ENCODE data around the gene C6orf47.
A peak's percentile ranks its signal among the peaks of the same experiment; 100 is the strongest.

C6orf47 gene

GRCh38 chr6:31706599-31706998 is 46.0 kb upstream of the C6orf47 start, which contains the start of gene LY6G6F:
Gene LY6G6F (plus strand): TSS chr6:31706866. CDS start chr6:31706907, 41 bp downstream.
- Histone ChIP-seq H3K23ac (ENCODE audit: low read length) (no peak within 1 kb of the TSS), H3K36me3 (ENCODE audit: control insufficient read depth in 1 of 2, insufficient read depth in 2 of 2, low read length in 2 of 2) (no peaks in the 10 kb centered on the region), H3K9me3 (ENCODE audit: insufficient read depth, low read depth, low read length) (peaks cover 2% of the 10 kb centered on the region), H3K79me2 (ENCODE audit: control insufficient read depth, insufficient read depth, low read length, poor library complexity) (peaks cover 6% of the 10 kb centered on the region), H3K18ac (ENCODE audit: low read length) (no peak within 1 kb of the TSS), H2AK5ac (ENCODE audit: low read length) (no peak within 1 kb of the TSS), H3K79me1 (ENCODE audit: low read length) (peaks cover 6% of the 10 kb centered on the region), H3K4ac (ENCODE audit: low read depth, low read length) (no peak within 1 kb of the TSS), H3K9ac (ENCODE audit: low read length) (no peak within 1 kb of the TSS), H2BK120ac (ENCODE audit: insufficient read depth, low read length, poor library complexity) (no peak within 1 kb of the TSS), H4K8ac (ENCODE audit: low read depth, low read length) (no peak within 1 kb of the TSS), H4K12ac (ENCODE audit: low read depth, low read length) (no peak within 1 kb of the TSS), H3K4me3 (ENCODE audit: low read depth, low read length) (no peak within 1 kb of the TSS), H3K4me1 (ENCODE audit: control insufficient read depth in 1 of 2, insufficient read depth in 2 of 2, low read length in 2 of 2) (peaks cover 5 to 7% of the 10 kb centered on the region in 2 experiments), H4K91ac (ENCODE audit: low read depth, low read length) (no peak within 1 kb of the TSS), H2AFZ (ENCODE audit: insufficient read depth, low read length, poor library complexity) (no peak within 1 kb of the TSS), H2BK12ac (ENCODE audit: low read length) (no peak within 1 kb of the TSS), H2BK5ac (ENCODE audit: low read depth, low read length, poor library complexity) (no peak within 1 kb of the TSS), H3K27me3 (ENCODE audit: insufficient read depth, low read length) (no peaks in the 10 kb centered on the region), H3K14ac (ENCODE audit: low read length) (no peak within 1 kb of the TSS), H3K27ac (ENCODE audit: low read depth, low read length) (no peak within 1 kb of the TSS), H3K4me2 (ENCODE audit: low read length) (no peak within 1 kb of the TSS)
- no peak for DNase-seq
- no CpG with 5 or more reads among the region's 3 CpGs for WGBS (ENCODE audit: extremely low coverage, insufficient coverage, insufficient read length)

- no peak overlapping the region for H3K23ac ChIP-seq (ENCODE audit: low read length)
- H4K91ac ChIP-seq (ENCODE audit: low read depth, low read length), result no peak overlapping the region
- H2AFZ ChIP-seq (ENCODE audit: insufficient read depth, low read length, poor library complexity), result no peak overlapping the region
- H3K4ac ChIP-seq (ENCODE audit: low read depth, low read length), result no peak overlapping the region
- H3K18ac ChIP-seq (ENCODE audit: low read length), result no peak overlapping the region
- H3K9ac ChIP-seq (ENCODE audit: low read length), result no peak overlapping the region
- no peaks in the 10 kb centered on the region for H3K27me3 ChIP-seq (ENCODE audit: insufficient read depth, low read length)
- no peak overlapping the region for H4K8ac ChIP-seq (ENCODE audit: low read depth, low read length)
- H3K4me3 ChIP-seq (ENCODE audit: low read depth, low read length), result no peak overlapping the region
- H3K27ac ChIP-seq (ENCODE audit: low read depth, low read length), result no peak overlapping the region
- no peak overlapping the region for H3K4me2 ChIP-seq (ENCODE audit: low read length)
- H2AK5ac ChIP-seq (ENCODE audit: low read length), result no peak overlapping the region
- H4K12ac ChIP-seq (ENCODE audit: low read depth, low read length), result no peak overlapping the region
- H3K9me3 ChIP-seq (ENCODE audit: insufficient read depth, low read depth, low read length), result peaks cover 2% of the 10 kb centered on the region
- no peak for DNase-seq
- H3K4me1 ChIP-seq (ENCODE audit: control insufficient read depth in 1 of 2, insufficient read depth in 2 of 2, low read length in 2 of 2), result peaks cover 6 to 8% of the 10 kb centered on the region in 2 experiments
- peaks cover 6% of the 10 kb centered on the region for H3K79me1 ChIP-seq (ENCODE audit: low read length)
- peaks cover 6% of the 10 kb centered on the region for H3K79me2 ChIP-seq (ENCODE audit: control insufficient read depth, insufficient read depth, low read length, poor library complexity)
- H2BK120ac ChIP-seq (ENCODE audit: insufficient read depth, low read length, poor library complexity), result no peak overlapping the region
- no peak overlapping the region for H2BK12ac ChIP-seq (ENCODE audit: low read length)
- H3K14ac ChIP-seq (ENCODE audit: low read length), result no peak overlapping the region
- H3K36me3 ChIP-seq (ENCODE audit: control insufficient read depth in 1 of 2, insufficient read depth in 2 of 2, low read length in 2 of 2), result peaks cover 1 to 2% of the 10 kb centered on the region in 2 experiments
- no CpG with 5 or more reads among the region's 6 CpGs for WGBS (ENCODE audit: extremely low coverage, insufficient coverage, insufficient read length)
- no peak overlapping the region for H2BK5ac ChIP-seq (ENCODE audit: low read depth, low read length, poor library complexity)
These were observed 45.4 kb upstream of the C6orf47 start for GRCh38 chr6:31705931-31706330.

- H4K8ac ChIP-seq (ENCODE audit: low read depth, low read length), result peak within 1 kb of the TSS; percentile 87
- no peak within 1 kb of the TSS for H3K23ac ChIP-seq (ENCODE audit: low read length)
- H3K4me1 ChIP-seq (ENCODE audit: control insufficient read depth in 1 of 2, insufficient read depth in 2 of 2, low read length in 2 of 2), result peaks cover 7 to 8% of the 10 kb centered on the region in 2 experiments
- H3K4ac ChIP-seq (ENCODE audit: low read depth, low read length), result peak within 1 kb of the TSS; percentile 78
- H3K79me1 ChIP-seq (ENCODE audit: low read length), result peaks cover 6% of the 10 kb centered on the region
- H3K9ac ChIP-seq (ENCODE audit: low read length), result peak within 1 kb of the TSS; percentile 99
- peaks cover 6% of the 10 kb centered on the region for H3K79me2 ChIP-seq (ENCODE audit: control insufficient read depth, insufficient read depth, low read length, poor library complexity)
- no peak within 1 kb of the TSS for H2AK5ac ChIP-seq (ENCODE audit: low read length)
- no CpG with 5 or more reads among the region's 54 CpGs for WGBS (ENCODE audit: extremely low coverage, insufficient coverage, insufficient read length)
- H2BK12ac ChIP-seq (ENCODE audit: low read length), result peak within 1 kb of the TSS; percentile 47
- peak within 1 kb of the TSS; percentile 29 for H2BK120ac ChIP-seq (ENCODE audit: insufficient read depth, low read length, poor library complexity)
- peak; percentile 99 to 100 for DNase-seq
- H3K9me3 ChIP-seq (ENCODE audit: insufficient read depth, low read depth, low read length), result peaks cover 2% of the 10 kb centered on the region
- H4K12ac ChIP-seq (ENCODE audit: low read depth, low read length), result peak within 1 kb of the TSS; percentile 94
- peaks cover 5 to 7% of the 10 kb centered on the region in 2 experiments for H3K36me3 ChIP-seq (ENCODE audit: control insufficient read depth in 1 of 2, insufficient read depth in 2 of 2, low read length in 2 of 2)
- H3K4me3 ChIP-seq (ENCODE audit: low read depth, low read length), result peak within 1 kb of the TSS; percentile 88
- peak within 1 kb of the TSS; percentile 94 for H3K27ac ChIP-seq (ENCODE audit: low read depth, low read length)
- peak within 1 kb of the TSS; percentile 48 for H3K14ac ChIP-seq (ENCODE audit: low read length)
- peak within 1 kb of the TSS; percentile 60 for H2AFZ ChIP-seq (ENCODE audit: insufficient read depth, low read length, poor library complexity)
- H3K4me2 ChIP-seq (ENCODE audit: low read length), result peak within 1 kb of the TSS; percentile 82
- H2BK5ac ChIP-seq (ENCODE audit: low read depth, low read length, poor library complexity), result peak within 1 kb of the TSS; percentile 38
- H4K91ac ChIP-seq (ENCODE audit: low read depth, low read length), result peak within 1 kb of the TSS; percentile 71
- peak within 1 kb of the TSS; percentile 60 for H3K18ac ChIP-seq (ENCODE audit: low read length)
- no peaks in the 10 kb centered on the region for H3K27me3 ChIP-seq (ENCODE audit: insufficient read depth, low read length)
These were observed 42.5 kb upstream of the C6orf47 start, which contains the start of gene ABHD16A for GRCh38 chr6:31702819-31703716. Gene ABHD16A (minus strand): TSS chr6:31703324. CDS start chr6:31703281, 43 bp downstream.

- Histone ChIP-seq H2AFZ (ENCODE audit: insufficient read depth, low read length, poor library complexity) (peak overlapping the region; percentile 38), H2BK120ac (ENCODE audit: insufficient read depth, low read length, poor library complexity) (peak overlapping the region; percentile 29), H2BK12ac (ENCODE audit: low read length) (no peak overlapping the region), H2BK5ac (ENCODE audit: low read depth, low read length, poor library complexity) (peak overlapping the region; percentile 38), H3K27ac (ENCODE audit: low read depth, low read length) (peak overlapping the region; percentile 94), H3K4me2 (ENCODE audit: low read length) (peak overlapping the region; percentile 82), H3K4me1 (ENCODE audit: control insufficient read depth in 1 of 2, insufficient read depth in 2 of 2, low read length in 2 of 2) (peaks cover 7 to 8% of the 10 kb centered on the region in 2 experiments), H4K91ac (ENCODE audit: low read depth, low read length) (peak overlapping the region; percentile 69), H3K79me2 (ENCODE audit: control insufficient read depth, insufficient read depth, low read length, poor library complexity) (peaks cover 6% of the 10 kb centered on the region), H3K36me3 (ENCODE audit: control insufficient read depth in 1 of 2, insufficient read depth in 2 of 2, low read length in 2 of 2) (peaks cover 7% of the 10 kb centered on the region in 2 experiments), H3K23ac (ENCODE audit: low read length) (no peak overlapping the region), H2AK5ac (ENCODE audit: low read length) (no peak overlapping the region), H3K18ac (ENCODE audit: low read length) (peak overlapping the region; percentile 60), H3K14ac (ENCODE audit: low read length) (peak overlapping the region; percentile 48), H4K8ac (ENCODE audit: low read depth, low read length) (peak overlapping the region; percentile 87), H3K4me3 (ENCODE audit: low read depth, low read length) (peak overlapping the region; percentile 88), H3K79me1 (ENCODE audit: low read length) (peaks cover 6% of the 10 kb centered on the region), H3K9ac (ENCODE audit: low read length) (peak overlapping the region; percentile 99), H3K27me3 (ENCODE audit: insufficient read depth, low read length) (no peaks in the 10 kb centered on the region), H3K9me3 (ENCODE audit: insufficient read depth, low read depth, low read length) (peaks cover 2% of the 10 kb centered on the region), H4K12ac (ENCODE audit: low read depth, low read length) (peak overlapping the region; percentile 94), H3K4ac (ENCODE audit: low read depth, low read length) (peak overlapping the region; percentile 78)
- no CpG with 5 or more reads among the region's 10 CpGs for WGBS (ENCODE audit: extremely low coverage, insufficient coverage, insufficient read length)
- DNase-seq, result peak in 1 of 2 donors; percentile 15
These were observed 41.8 kb upstream of the C6orf47 start for GRCh38 chr6:31702405-31702818.
